MCF 10A (cell line): ENCODE data around the gene PLCG2. TPM values are rescaled to one million over a fixed set of nuclear protein-coding genes. Genes with fewer than 3 reads are reported as not detected.

Experiments
- BruUV-seq: library from RNA; stranded (reverse); fragments of 400-500 nt; replicated peaks from 2 replicates; lab custom pipeline; 2021; lab: Mats Ljungman, UMichigan
- CTCF ChIA-PET: fragments of 300-600 bp; sonication (Branson Sonifier 250); formaldehyde crosslinking; extraction: SDS; loops from one replicate; lab custom pipeline; 2021; ENCODE audit warnings: antibody characterized with exemption, inconsistent platforms; lab: Yijun Ruan, JAX
- POLR2A ChIA-PET: fragments of 300-600, 350-650 bp; sonication (Branson Sonifier 250); formaldehyde crosslinking; extraction: SDS; loops from one replicate; lab custom pipeline; 2020; ENCODE audit warnings: antibody characterized with exemption, inconsistent platforms; lab: Yijun Ruan, JAX
- DNase-seq: peaks from one replicate; pipeline ENCODE4 v3.0.0-alpha.2; 2018; ENCODE audit not compliant: unreplicated experiment
- H3K27ac Mint-ChIP-seq: one replicate; pipeline ENCODE4 v1.8.0; 2022; ENCODE audit warnings: mild to moderate bottlenecking, low read depth, mixed read lengths; ENCODE audit not compliant: unreplicated experiment
- H3K27me3 Mint-ChIP-seq: one replicate; pipeline ENCODE4 v1.8.0; 2022; ENCODE audit warnings: mixed read lengths; ENCODE audit not compliant: insufficient read depth, unreplicated experiment
- H3K36me3 Mint-ChIP-seq: one replicate; pipeline ENCODE4 v1.8.0; 2022; ENCODE audit warnings: mild to moderate bottlenecking, moderate library complexity, mixed read lengths; ENCODE audit not compliant: insufficient read depth, unreplicated experiment
- H3K4me1 Mint-ChIP-seq: one replicate; pipeline ENCODE4 v1.8.0; 2022; ENCODE audit warnings: mixed read lengths; ENCODE audit not compliant: insufficient read depth, unreplicated experiment
- H3K4me3 Mint-ChIP-seq: one replicate; pipeline ENCODE4 v1.8.0; 2022; ENCODE audit warnings: mild to moderate bottlenecking, moderate library complexity, mixed read lengths; ENCODE audit not compliant: unreplicated experiment
- H3K9me3 Mint-ChIP-seq: one replicate; pipeline ENCODE4 v1.8.0; 2022; ENCODE audit warnings: mixed read lengths; ENCODE audit not compliant: unreplicated experiment
- CTCF ChIP-seq: fragments of 200-600 bp; IDR thresholded peaks from one replicate; pipeline ENCODE4 v1.8.0; 2022; ENCODE audit warnings: antibody characterized with exemption, mild to moderate bottlenecking; ENCODE audit not compliant: unreplicated experiment
- intact Hi-C: fragments of 100-400 bp; cut with micrococcal nuclease; formaldehyde crosslinking; loops from 2 replicates; pipeline ENCODE4 v1.14.1; 2022
- total RNA-seq: library from RNA; stranded (reverse); gene quantifications from 2 replicates; pipeline ENCODE4 v1.2.3, GENCODE V29; 2022

PLCG2 gene
- total RNA-seq, 1 experiment from 2014 or later, result 5.2 TPM

GRCh38 chr16:81818568-81818896 is 39.4 kb downstream of the PLCG2 start:
- ChIA-PET POLR2A (interaction anchor here (0.7 kb wide), 1 partner anchor 1363 kb away, joined by 3 read pairs; no protein-coding TSS in a partner anchor), CTCF (interaction anchor here (0.7 to 1.6 kb wide), 4 partner anchors 14 to 529 kb away, joined by 3 to 7 read pairs (median 3); no protein-coding TSS in a partner anchor)
- intact Hi-C loops, result no loop called here
- Mint-ChIP-seq H3K27me3 (peaks cover 10% of the 10 kb centered on the region), H3K27ac (no peak overlapping the region), H3K36me3 (no peaks in the 10 kb centered on the region), H3K9me3 (no peaks in the 10 kb centered on the region), H3K4me3 (no peak overlapping the region), H3K4me1 (no peaks in the 10 kb centered on the region)
- TF ChIP-seq CTCF, result no peak
- DNase-seq, result no peak
- BruUV-seq, result no TSS peak

DNA sequence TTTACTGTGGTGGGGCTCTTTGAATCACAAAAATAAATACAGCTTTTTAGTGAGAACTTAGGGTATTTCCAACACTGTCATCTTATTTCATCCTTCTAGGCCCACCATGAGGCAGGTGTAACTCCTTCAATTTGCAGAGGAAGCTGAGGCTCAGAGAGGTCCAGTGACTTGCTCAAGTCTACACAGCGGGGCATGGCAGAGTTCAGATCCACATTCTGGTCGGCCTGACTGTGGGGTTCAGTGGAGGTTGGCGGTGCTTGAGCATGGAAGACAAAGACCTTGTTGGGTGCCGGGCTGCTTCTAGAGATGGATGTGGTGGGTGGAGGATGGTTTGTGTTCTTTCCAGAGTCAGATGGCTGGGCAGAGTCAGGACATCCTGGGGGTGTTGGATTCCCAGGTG is 39.8 kb downstream of the PLCG2 start:
- intact Hi-C loops, result no loop called here
- CTCF ChIA-PET, result interaction anchor here (0.6 to 1.6 kb wide), 4 partner anchors 14 to 71 kb away, joined by 3 to 7 read pairs (median 3); no protein-coding TSS in a partner anchor
- POLR2A ChIA-PET, result interaction anchor here (0.7 kb wide), 1 partner anchor 1363 kb away, joined by 3 read pairs; no protein-coding TSS in a partner anchor
- Mint-ChIP-seq H3K27me3 (peaks cover 6% of the 10 kb centered on the region), H3K9me3 (no peaks in the 10 kb centered on the region), H3K36me3 (no peaks in the 10 kb centered on the region), H3K27ac (no peak overlapping the region), H3K4me1 (no peaks in the 10 kb centered on the region), H3K4me3 (no peak overlapping the region)
- no peak for TF ChIP-seq CTCF
- no TSS peak for BruUV-seq
- no peak for DNase-seq

DNA sequence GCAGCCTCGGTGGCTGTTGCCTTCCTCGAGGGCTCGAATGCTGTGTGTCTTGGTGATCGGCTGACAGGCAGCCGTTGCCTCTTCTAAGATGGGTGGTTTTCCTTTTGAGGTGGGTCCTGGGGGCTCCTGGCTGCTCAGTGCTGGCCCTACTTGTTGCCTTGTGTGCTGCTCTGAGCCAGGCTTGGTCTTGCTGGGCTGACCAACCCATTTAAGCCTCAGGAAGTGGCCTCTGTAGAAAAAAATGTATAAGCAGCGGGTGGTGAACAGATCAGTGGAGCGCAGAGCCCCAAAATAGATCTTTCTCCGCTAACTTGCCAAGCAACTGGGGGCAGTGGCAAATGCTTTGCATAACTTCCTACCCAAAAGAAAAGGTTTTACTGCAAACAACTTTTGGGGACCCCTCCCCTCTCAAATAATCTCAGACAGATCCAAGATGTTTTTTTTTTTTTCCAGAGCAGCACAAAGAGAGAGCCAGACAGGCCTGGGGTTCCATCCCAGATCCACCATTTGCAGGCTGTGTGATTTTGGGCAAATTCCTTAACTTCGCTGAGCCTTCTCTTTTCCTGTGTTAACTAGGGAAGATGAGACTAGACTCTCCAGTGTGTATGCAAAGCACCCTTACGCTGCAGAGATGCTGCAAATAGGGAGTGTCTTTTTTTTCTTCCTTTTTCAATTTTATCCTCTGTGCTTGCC is 42.5 kb downstream of the PLCG2 start:
- Mint-ChIP-seq H3K27ac (no peak overlapping the region), H3K9me3 (no peaks in the 10 kb centered on the region), H3K27me3 (no peaks in the 10 kb centered on the region), H3K4me1 (no peaks in the 10 kb centered on the region), H3K4me3 (no peak overlapping the region), H3K36me3 (no peaks in the 10 kb centered on the region)
- intact Hi-C loops, result no loop called here
- TF ChIP-seq CTCF, result no peak
- DNase-seq, result no peak
- CTCF ChIA-PET, result no interaction called here
- POLR2A ChIA-PET, result no interaction called here
- BruUV-seq, result no TSS peak

- intact Hi-C loops, result no loop called here
- Mint-ChIP-seq H3K4me3 (no peak overlapping the region), H3K4me1 (no peaks in the 10 kb centered on the region), H3K9me3 (no peaks in the 10 kb centered on the region), H3K36me3 (no peaks in the 10 kb centered on the region), H3K27me3 (no peaks in the 10 kb centered on the region), H3K27ac (no peak overlapping the region)
- no TSS peak for BruUV-seq
- ChIA-PET CTCF (no interaction called here), POLR2A (no interaction called here)
- no peak for TF ChIP-seq CTCF
- no peak for DNase-seq
Measured at GRCh38 chr16:81823111-81823510, 44.0 kb downstream of the PLCG2 start.
